CD4-positive, alpha-beta T cell treated with Interleukin-4 for 1 hour (primary cell): ENCODE data around the gene DYRK4.

Experiments
- DNase-seq, 2 donors: peaks; one replicate each; pipeline ENCODE4 v3.0.0-alpha.2; 2020 to 2022

The DYRK4 gene

GRCh38 chr12:4564818-4565217, 2.8 kb downstream of the DYRK4 start:
- DNase-seq: no peak

GRCh38 chr12:4566474-4566873, 4.5 kb downstream of the DYRK4 start:
- DNase-seq: no peak

GRCh38 chr12:4567073-4567881, 5.3 kb downstream of the DYRK4 start:
- DNase-seq: peak in 1 of 2 donors; percentile 6

GRCh38 chr12:4569261-4569660, 7.3 kb downstream of the DYRK4 start:
- DNase-seq: no peak

DNA sequence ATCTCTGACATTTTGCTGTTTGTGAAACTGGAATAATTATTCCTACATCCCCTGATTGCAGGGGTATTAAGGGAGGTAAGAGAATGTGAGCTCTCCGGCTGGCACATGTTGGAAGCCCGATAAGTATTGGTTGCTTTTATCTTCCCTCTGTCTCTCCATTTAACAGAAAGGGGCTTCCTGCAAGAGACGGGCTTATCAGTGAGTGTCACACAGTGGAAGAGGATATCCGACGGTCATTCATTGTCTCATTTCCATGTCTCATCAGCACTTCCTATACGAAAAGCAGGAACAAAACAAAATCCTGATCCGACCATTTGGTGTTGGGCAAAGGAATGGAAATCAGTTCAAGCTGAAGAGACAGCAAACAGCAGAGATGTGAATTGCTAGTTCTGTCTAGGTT, 10.7 kb downstream of the DYRK4 start:
- DNase-seq: no peak

DNA sequence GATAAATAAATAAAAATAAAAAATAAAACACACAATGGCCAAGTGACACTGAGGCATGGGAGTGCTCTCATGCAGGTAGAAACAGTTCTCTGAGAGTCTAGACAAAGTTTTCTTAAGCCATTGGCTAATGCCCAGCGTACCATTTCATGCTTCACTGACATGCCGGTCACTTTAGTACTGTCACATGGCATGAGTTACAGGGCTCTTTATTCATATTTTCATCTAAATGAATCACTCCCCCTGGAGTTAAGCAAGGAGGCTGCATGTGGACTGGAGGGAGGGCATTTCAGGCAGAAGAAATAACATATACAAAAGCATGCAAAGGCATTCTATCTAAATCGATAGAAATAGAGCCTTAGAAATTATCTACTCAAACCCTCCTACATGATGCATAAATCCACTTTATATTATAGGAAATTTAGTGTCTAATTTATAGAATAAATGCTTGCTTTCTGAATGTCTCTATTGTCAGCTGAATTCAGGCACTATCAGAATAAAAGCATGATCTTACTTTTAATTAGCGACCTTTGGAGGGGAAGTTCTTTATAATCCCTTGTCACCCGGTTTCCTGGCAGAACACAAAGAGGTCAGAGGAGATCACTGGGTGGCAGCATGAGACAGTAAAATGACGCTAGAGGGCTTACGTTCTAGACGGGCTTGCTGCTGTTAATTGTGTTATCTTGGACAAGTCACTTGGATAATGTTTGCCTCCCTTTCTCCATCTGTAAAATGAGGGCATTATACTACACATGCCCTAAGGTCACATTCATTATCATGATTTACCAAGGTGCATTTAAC, 17.5 kb downstream of the DYRK4 start:
- peak in 1 of 2 donors; percentile 10 for DNase-seq

GRCh38 chr12:4580281-4580688, 18.3 kb downstream of the DYRK4 start:
- no peak for DNase-seq

- no peak for DNase-seq
These were observed 22.3 kb downstream of the DYRK4 start for GRCh38 chr12:4584281-4584680.

DNA sequence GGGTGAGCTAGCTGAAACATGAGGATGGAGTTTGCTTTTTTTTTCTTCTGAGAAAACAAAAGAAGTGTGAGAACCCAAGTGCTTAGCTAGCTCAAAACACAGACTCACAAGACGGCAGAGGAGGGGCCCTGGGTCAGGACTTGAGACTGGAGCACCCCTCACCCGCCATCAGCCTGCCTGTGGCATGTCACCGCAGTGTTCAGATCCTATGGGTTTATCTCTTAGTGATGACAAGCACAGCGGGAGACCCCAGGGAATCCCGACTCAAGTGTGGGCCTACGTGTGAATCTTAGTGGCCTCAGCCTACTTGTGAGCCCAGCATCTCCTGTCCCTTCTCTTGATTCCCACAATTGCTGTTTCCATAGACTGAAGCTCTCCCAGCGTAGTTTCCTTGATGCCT, 22.9 kb downstream of the DYRK4 start:
- no peak for DNase-seq

DNA sequence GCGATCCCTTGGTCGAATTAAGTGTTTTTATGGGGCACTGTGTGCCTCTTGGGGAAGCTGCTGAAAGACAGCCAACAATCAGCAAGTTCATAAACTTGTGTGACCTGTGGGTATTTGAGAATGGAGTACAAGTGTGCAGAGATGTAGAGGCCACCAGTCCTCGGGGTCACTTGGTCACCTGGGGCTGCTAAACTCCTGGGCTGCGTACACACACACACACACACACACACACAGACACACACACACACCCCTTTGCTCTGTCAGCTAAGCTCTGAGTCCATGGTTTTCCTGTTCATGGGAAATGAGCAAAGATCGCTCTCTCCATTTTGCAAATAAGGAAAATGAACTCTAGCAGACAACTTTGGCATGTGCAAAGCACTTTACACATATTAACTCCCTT, 24.5 kb downstream of the DYRK4 start:
- DNase-seq: no peak

DNA sequence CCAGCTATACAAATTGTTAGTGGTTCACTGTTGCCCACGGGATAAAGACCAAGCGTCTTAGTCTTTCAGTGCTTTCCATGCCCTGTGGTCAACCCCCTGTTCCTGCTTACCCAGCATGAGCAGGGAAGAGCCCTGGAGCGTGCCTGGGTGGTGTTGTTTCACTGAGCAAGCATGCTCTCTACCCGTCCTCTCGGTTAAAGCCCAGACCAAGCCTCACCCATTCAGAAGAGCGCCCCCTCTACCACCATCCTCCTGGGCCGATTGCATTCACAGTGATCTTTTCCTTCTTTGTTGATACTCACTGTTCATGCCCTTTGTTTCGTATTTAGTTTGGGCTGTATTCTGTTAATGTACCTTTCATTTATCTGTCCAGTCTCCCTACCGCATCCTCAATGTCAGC, 25.1 kb downstream of the DYRK4 start:
- DNase-seq: no peak

GRCh38 chr12:4588916-4589315, 26.9 kb downstream of the DYRK4 start:
- no peak for DNase-seq

- no peak for DNase-seq
These were observed 27.9 kb downstream of the DYRK4 start for GRCh38 chr12:4589941-4590340.

DNA sequence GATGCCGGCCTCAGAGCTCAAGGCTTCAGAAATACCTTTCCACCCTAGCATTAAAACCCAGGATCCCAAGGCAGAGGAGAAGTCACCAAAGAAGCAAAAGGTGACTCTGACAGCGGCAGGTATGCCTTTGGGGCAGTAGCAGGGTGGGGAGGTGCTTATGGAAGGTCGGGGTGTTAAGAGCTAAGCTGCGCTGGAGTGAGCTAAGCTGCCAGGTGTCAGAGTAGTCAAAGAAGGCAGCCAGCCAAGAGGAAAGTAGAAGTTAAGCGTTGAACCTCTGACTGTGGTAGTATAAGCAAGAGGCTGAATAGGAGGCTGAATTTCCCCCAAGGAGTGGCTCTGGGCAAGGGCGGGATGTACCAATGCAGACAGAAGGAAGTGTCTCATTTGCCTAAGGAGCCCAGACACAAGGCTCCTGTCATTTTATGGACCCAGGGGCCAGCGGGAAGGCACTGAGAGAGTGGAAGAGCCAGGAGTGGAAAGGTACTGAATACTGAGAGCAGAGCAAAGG, 29.2 kb downstream of the DYRK4 start:
- DNase-seq: no peak

DNA sequence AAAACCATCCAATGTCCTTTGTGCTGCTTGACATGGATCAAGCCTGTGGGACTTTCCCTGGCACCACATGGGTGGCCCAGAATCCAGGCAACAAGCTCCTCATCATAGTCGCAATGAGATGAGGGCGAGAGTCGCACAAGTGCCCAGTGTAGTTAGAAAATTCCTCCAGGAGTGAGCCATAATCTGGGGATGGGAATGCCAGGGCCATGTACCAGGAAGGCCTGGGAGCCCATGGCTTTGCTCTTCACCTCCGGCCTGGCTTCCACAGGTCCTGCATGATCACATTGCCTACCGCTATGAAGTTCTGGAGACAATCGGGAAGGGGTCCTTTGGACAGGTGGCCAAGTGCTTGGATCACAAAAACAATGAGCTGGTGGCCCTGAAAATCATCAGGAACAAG, 33.9 kb downstream of the DYRK4 start:
- no peak for DNase-seq

GRCh38 chr12:4603421-4603820, 41.4 kb downstream of the DYRK4 start:
- no peak for DNase-seq

GRCh38 chr12:4603946-4604345, 41.9 kb downstream of the DYRK4 start:
- no peak for DNase-seq

GRCh38 chr12:4604684-4605193, 42.7 kb downstream of the DYRK4 start:
- DNase-seq: peak; percentile 83 to 85

- DNase-seq: no peak
These were observed 45.0 kb downstream of the DYRK4 start for GRCh38 chr12:4607056-4607455.

DNA sequence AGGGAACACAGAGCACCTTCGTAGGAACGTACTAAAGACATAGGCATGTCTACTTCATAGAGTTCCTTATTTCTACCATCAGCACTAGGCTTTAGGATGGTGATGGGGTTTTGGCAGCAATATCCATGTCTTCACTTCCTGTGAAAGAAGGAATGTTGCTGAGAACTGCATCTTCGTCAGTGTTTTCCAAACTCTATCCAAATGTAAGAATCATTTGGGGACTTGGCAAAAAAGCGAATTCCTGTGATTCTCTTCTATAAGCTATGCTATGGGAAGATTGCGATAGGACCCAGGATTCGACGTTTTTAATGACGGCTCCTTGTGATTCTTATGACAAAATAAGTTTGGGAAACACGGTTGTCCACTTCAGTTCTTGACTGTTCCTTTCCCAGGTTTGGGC, 47.1 kb downstream of the DYRK4 start:
- no peak for DNase-seq

DNA sequence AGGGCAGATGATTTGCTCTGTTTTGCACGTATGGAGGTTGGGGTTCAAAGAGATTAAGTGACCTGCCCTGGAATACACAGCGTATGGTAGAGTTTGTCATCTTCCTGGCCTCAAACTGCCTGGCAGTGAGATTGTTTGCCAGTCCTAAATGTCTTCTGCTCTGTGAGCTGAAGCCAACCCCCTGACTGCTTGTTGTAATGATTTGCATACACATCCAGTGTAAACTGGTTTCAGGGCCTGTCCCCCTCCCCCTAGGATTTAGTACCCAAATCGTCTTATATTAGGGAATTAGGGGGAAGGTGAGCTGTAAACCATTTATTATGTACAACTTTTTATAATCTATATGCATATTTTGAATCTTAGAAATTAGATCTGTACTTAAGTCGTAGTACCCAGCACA, 48.5 kb downstream of the DYRK4 start:
- no peak for DNase-seq

- DNase-seq: no peak
These were observed 53.7 kb downstream of the DYRK4 start for GRCh38 chr12:4615667-4616066.

GRCh38 chr12:4621511-4621910, 59.5 kb downstream of the DYRK4 start:
- DNase-seq: no peak

DNA sequence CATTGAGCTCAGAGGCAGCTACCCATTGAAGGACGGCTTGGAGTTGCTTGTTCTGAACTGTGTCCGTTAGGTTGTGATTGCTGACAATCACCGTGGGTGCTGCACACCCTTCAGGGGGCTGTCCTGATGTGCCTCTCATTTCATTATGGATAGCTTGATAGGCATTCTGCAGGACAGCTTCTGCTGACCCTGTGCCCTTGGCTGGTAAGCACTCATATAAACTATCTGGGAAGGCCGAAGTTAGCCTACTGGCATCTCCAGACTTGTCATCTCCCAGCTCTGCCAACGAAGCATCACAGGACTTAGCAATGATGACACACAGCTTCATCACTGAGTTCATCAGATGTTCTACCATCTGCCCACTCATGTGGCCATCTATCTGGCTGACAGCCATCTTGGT, 64.5 kb downstream of the DYRK4 start:
- DNase-seq: no peak
